CD14-positive monocyte (primary cell): ENCODE measurements around the gene TSPAN5. TPM values are rescaled to one million over a fixed set of nuclear protein-coding genes. Genes with fewer than 3 reads are reported as not detected.

ENCODE experiments used
- DNase-seq, 3 donors: peaks; one replicate each; pipeline ENCODE4 v3.0.0-alpha.2; 2011 to 2022
- H2AFZ ChIP-seq: 2 replicates; pipeline ENCODE4 v1.6.0; 2012; ENCODE audit warnings: mild to moderate bottlenecking, low read depth, low read length, inconsistent platforms; ENCODE audit not compliant: insufficient read depth, poor library complexity, severe bottlenecking
- H3K27ac ChIP-seq, 2 donors: 1 replicate in 1 of 2; 2 replicates in 1 of 2; pipeline ENCODE4 v1.5.1; 2012 to 2013; ENCODE audit warnings: low read length in 2 of 2, control low read depth in 1 of 2, inconsistent platforms in 1 of 2, low read depth in 1 of 2, mild to moderate bottlenecking in 1 of 2
- H3K27me3 ChIP-seq, 2 donors: one replicate each; pipeline versions ENCODE4 v1.6.0 to v1.6.1; 2011 to 2013; ENCODE audit warnings: low read length in 2 of 2; ENCODE audit not compliant: control insufficient read depth in 2 of 2, insufficient read depth in 2 of 2
- H3K36me3 ChIP-seq, 2 donors: replicated peaks in 1 of 2; 1 replicate in 1 of 2; 2 replicates in 1 of 2; pipeline versions ENCODE4 v1.5.1 to v1.6.1; 2012 to 2013; ENCODE audit warnings: low read length in 2 of 2, control low read depth in 1 of 2, inconsistent platforms in 1 of 2, mild to moderate bottlenecking in 1 of 2; ENCODE audit not compliant: insufficient read depth in 2 of 2, control insufficient read depth in 1 of 2
- H3K4me1 ChIP-seq, 2 donors: 1 replicate in 1 of 2; 2 replicates in 1 of 2; pipeline versions ENCODE4 v1.5.1 to v1.6.1; 2012 to 2013; ENCODE audit warnings: low read length in 2 of 2, control low read depth in 1 of 2, inconsistent platforms in 1 of 2, mild to moderate bottlenecking in 1 of 2, moderate library complexity in 1 of 2; ENCODE audit not compliant: insufficient read depth in 2 of 2, control insufficient read depth in 1 of 2
- H3K4me2 ChIP-seq: replicated peaks from 2 replicates; pipeline ENCODE3; 2012; ENCODE audit warnings: low read length, moderate library complexity, mild to moderate bottlenecking; ENCODE audit not compliant: poor library complexity, severe bottlenecking; ENCODE audit errors: extremely low read depth
- H3K4me3 ChIP-seq, 3 experiments: fragments of 200-600 bp in 1 of 3; sonication (generic) in 1 of 3; replicated peaks in 1 of 3; 1 replicate in 2 of 3; 2 replicates in 1 of 3; pipeline ENCODE4 v1.5.1; 2011 to 2013; ENCODE audit warnings: low read length in 3 of 3, mild to moderate bottlenecking in 3 of 3, control low read depth in 2 of 3, low read depth in 2 of 3, inconsistent platforms in 1 of 3, moderate library complexity in 1 of 3
- H3K79me2 ChIP-seq: 2 replicates; pipeline ENCODE4 v1.6.0; 2012; ENCODE audit warnings: mild to moderate bottlenecking, control low read depth, inconsistent platforms, low read length, moderate library complexity; ENCODE audit not compliant: insufficient read depth
- H3K9ac ChIP-seq: 2 replicates; pipeline ENCODE4 v1.6.0; 2017; ENCODE audit warnings: low read length, mild to moderate bottlenecking; ENCODE audit not compliant: insufficient read depth, poor library complexity, severe bottlenecking
- H3K9me3 ChIP-seq, 2 donors: replicated peaks in 1 of 2; 1 replicate in 1 of 2; 2 replicates in 1 of 2; pipeline versions ENCODE4 v1.5.1 to v1.6.1; 2012 to 2013; ENCODE audit warnings: low read length in 2 of 2, control low read depth in 1 of 2; ENCODE audit not compliant: control insufficient read depth in 1 of 2, insufficient read depth in 1 of 2
- H4K20me1 ChIP-seq: 2 replicates; pipeline ENCODE4 v1.6.0; 2012; ENCODE audit warnings: mild to moderate bottlenecking, low read length, control low read depth, moderate library complexity; ENCODE audit not compliant: insufficient read depth
- H3K27ac Mint-ChIP-seq, 7 donors: one replicate each; pipeline ENCODE4 v1.8.0; 2020; ENCODE audit warnings: mild to moderate bottlenecking in 7 of 7, mixed read lengths in 7 of 7, moderate library complexity in 6 of 7, inconsistent platforms in 2 of 7
- H3K27me3 Mint-ChIP-seq, 3 donors: one replicate each; pipeline ENCODE4 v1.8.0; 2021 to 2022; ENCODE audit warnings: low read depth in 3 of 3, mild to moderate bottlenecking in 3 of 3, mixed read lengths in 3 of 3, moderate library complexity in 3 of 3, inconsistent platforms in 1 of 3
- H3K36me3 Mint-ChIP-seq, 2 donors: one replicate each; pipeline ENCODE4 v1.8.0; 2020; ENCODE audit warnings: mixed read lengths in 2 of 2, inconsistent platforms in 1 of 2, mild to moderate bottlenecking in 1 of 2
- H3K4me1 Mint-ChIP-seq: one replicate; pipeline ENCODE4 v1.8.0; 2020; ENCODE audit warnings: mild to moderate bottlenecking, mixed read lengths
- H3K4me3 Mint-ChIP-seq, 2 donors: one replicate each; pipeline ENCODE4 v1.8.0; 2020; ENCODE audit warnings: mild to moderate bottlenecking in 2 of 2, mixed read lengths in 2 of 2, moderate library complexity in 1 of 2
- H3K9me3 Mint-ChIP-seq, 7 donors: one replicate each; pipeline ENCODE4 v1.8.0; 2020 to 2022; ENCODE audit warnings: mixed read lengths in 7 of 7, mild to moderate bottlenecking in 6 of 7, moderate library complexity in 6 of 7, inconsistent platforms in 2 of 7
- CTCF ChIP-seq: fragments of 200-600 bp; IDR thresholded peaks from one replicate; pipeline ENCODE4 v1.8.0; 2022; ENCODE audit warnings: antibody characterized with exemption, mild to moderate bottlenecking
- WGBS: methylation state at CpG from one replicate; pipeline ENCODE4 v1.1.5; 2013; ENCODE audit warnings: missing lambda C conversion rate; ENCODE audit not compliant: insufficient coverage; 5-methylcytosine and 5-hydroxymethylcytosine counted together
- intact Hi-C, 2 donors: fragments of 100-400 bp; cut with micrococcal nuclease; formaldehyde crosslinking; loops; one replicate each; pipeline versions ENCODE4 v1.15.0 to v1.15.1; 2023
- polyA plus RNA-seq, 3 donors: library from polyadenylated mRNA; depleted of rRNA in 1 of 3; unstranded in 2 of 3; stranded (reverse) in 1 of 3; fragments of 300-500 nt in 2 of 3; fragments of >200 nt in 1 of 3; fragmentation: Illumina TruSeq in 2 of 3; gene quantifications; 1 replicate in 2 of 3; 2 replicates in 1 of 3; pipeline ENCODE4 v1.2.3, GENCODE V29; 2012 to 2021

The TSPAN5 gene
- polyA plus RNA-seq, 3 donors: 0.09 to 1.1 (median 0.13) TPM

DNA sequence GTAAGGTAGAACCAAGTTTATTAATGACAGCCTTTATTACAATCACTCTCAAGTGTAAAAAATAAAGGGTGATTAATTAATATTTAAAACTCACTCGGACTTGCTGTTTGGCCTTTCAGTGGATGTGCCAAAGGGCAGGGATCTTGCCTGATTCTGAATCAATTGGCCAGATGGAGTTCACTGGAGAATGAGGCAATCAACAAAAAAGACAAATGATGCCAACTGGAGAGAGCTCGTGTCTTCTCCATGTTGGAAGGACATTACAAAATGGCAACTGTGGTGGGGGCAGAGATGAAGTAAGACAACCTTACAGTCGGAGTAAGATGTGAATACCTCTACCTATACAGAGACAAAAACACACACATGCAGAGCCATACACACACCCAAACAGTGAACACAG is 188.0 kb downstream of the TSPAN5 start:
- no peak for DNase-seq

GRCh38 chr4:98469771-98470170 is 188.6 kb downstream of the TSPAN5 start:
- Mint-ChIP-seq H3K4me3 (no peak overlapping the region), H3K36me3 (peaks cover 0 to 3% of the 10 kb centered on the region in 2 donors), H3K4me1 (peaks cover 18% of the 10 kb centered on the region), H3K27ac (no peak overlapping the region), H3K27me3 (peaks cover 0 to 7% (median 0%) of the 10 kb centered on the region in 3 donors), H3K9me3 (peaks cover 8 to 14% (median 11%) of the 10 kb centered on the region in 7 donors)
- 100% methylated on average over 1 of the region's 2 CpGs for WGBS
- intact Hi-C loops: loop anchor here in 1 of 2 donors (10.0 kb wide), 1 partner anchor 935 kb away; no protein-coding TSS in a partner anchor
- Histone ChIP-seq H3K9me3 (peaks cover 0 to 12% of the 10 kb centered on the region in 2 donors), H3K27me3 (no peaks in the 10 kb centered on the region), H3K36me3 (no peaks in the 10 kb centered on the region), H4K20me1 (no peaks in the 10 kb centered on the region), H3K9ac (no peak overlapping the region), H3K4me3 (no peak overlapping the region), H3K4me2 (no peak overlapping the region), H3K79me2 (no peaks in the 10 kb centered on the region), H3K4me1 (peaks cover 8 to 11% of the 10 kb centered on the region in 2 donors), H3K27ac (no peak overlapping the region), H2AFZ (no peak overlapping the region)
- no peak for DNase-seq
- no peak for TF ChIP-seq CTCF

More for the DNA sequence above, 188.0 kb downstream of the TSPAN5 start:
- Histone ChIP-seq H3K9ac (no peak overlapping the region), H4K20me1 (no peaks in the 10 kb centered on the region), H3K27ac (no peak overlapping the region), H3K79me2 (no peaks in the 10 kb centered on the region), H3K9me3 (peaks cover 0 to 12% of the 10 kb centered on the region in 2 donors), H3K27me3 (no peaks in the 10 kb centered on the region), H2AFZ (no peak overlapping the region), H3K4me3 (no peak overlapping the region), H3K4me2 (no peak overlapping the region), H3K4me1 (peaks cover 8 to 11% of the 10 kb centered on the region in 2 donors), H3K36me3 (no peaks in the 10 kb centered on the region)
- intact Hi-C loops: no loop called here
- Mint-ChIP-seq H3K27me3 (peaks cover 0 to 7% (median 0%) of the 10 kb centered on the region in 3 donors), H3K9me3 (peaks cover 8 to 14% (median 11%) of the 10 kb centered on the region in 7 donors), H3K27ac (no peak overlapping the region), H3K4me1 (peaks cover 18% of the 10 kb centered on the region), H3K36me3 (peaks cover 0 to 3% of the 10 kb centered on the region in 2 donors), H3K4me3 (no peak overlapping the region)
- no peak for TF ChIP-seq CTCF
- WGBS: 100% methylated on average over 1 of the region's 3 CpGs
